Measurements from ENCODE around the gene GAREM1.

Gene GAREM1

GRCh38 chr18:32459361-32460101 is 11.2 kb downstream of the GAREM1 start:
- no peak for DNase-seq (ENCODE audit: low read depth in 3 of 3, low spot score in 1 of 3)

- no peak for DNase-seq (ENCODE audit: low read depth in 3 of 3, low spot score in 1 of 3)
These were observed 15.3 kb downstream of the GAREM1 start for GRCh38 chr18:32455361-32455760.

DNA sequence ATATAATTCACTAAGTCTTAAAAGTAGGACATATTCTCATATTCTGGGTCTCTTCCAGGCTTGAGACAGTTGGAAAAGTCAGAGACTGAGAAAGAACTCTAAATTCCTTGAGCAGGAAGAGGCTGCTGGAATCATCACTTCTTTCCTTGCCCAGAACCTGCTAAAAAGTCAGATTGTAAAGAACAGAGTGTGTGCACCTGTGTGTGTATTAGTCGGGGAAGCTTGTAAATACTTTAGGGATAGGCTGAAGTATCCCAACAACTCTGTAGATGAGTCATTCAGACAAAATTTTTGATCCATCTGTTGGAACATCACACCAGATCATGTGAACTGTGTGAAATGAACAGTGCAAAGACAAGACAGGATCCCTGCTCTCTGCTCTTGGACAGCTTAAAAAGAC is 16.1 kb downstream of the GAREM1 start:
- DNase-seq (ENCODE audit: low read depth in 3 of 3, low spot score in 1 of 3): no peak

DNA sequence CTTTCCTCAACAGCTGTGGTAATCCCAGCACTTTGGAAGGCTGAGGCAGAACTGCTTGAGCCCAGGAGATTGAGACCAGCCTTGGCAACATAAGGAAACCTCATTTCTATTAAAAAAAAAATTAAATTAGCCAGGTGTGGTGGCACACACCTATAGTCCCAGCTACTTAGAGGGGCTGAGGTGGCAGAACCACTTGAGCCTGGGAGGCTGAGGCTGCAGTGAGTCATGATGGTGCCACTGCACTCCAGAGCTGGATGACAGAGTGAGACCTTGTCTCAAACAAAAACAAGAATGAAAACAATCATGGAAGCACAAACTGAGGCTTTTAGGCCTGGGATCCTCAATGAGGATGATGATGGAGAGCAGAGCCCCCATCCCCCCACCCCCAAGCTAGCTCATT is 19.8 kb downstream of the GAREM1 start:
- DNase-seq (ENCODE audit: low read depth in 3 of 3, low spot score in 1 of 3): no peak

DNA sequence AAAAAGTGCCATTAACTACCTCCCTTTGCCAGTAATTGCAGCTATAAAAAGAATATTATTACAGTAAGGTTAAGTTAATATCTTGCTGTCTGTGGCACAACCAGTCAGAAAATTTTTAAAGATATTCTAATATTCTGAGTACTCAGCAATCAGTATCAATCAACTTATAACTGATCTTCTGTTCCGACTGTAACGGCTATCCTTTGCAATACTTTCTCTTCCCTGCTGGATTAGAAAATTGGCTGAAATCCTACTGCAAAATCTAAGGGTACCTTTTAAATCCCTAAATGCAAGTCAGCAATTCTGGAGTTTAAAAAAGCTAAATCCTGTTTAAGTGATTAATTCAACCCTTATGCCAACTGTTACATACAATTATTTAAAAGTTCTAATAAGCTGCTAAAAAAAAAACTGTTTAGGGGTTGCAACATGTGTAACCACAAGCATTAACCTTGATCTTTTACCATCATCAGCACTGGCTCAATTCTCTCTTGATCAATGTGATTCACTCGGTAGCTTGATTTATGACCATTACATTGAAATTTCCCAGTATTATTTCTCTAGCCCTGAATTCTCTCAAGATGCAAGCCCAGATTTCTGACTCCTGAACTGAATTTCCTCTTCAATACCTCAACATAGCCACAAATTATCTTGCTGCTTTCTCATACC is 20.5 kb downstream of the GAREM1 start:
- DNase-seq (ENCODE audit: low read depth in 3 of 3, low spot score in 1 of 3): no peak

- no peak for DNase-seq (ENCODE audit: low read depth in 3 of 3, low spot score in 1 of 3)
These were observed 23.9 kb downstream of the GAREM1 start for GRCh38 chr18:32446780-32447179.

GRCh38 chr18:32445846-32446245 is 24.8 kb downstream of the GAREM1 start:
- DNase-seq (ENCODE audit: low read depth in 3 of 3, low spot score in 1 of 3): no peak

- no peak for DNase-seq (ENCODE audit: low read depth in 3 of 3, low spot score in 1 of 3)
These were observed 26.9 kb downstream of the GAREM1 start for GRCh38 chr18:32443706-32444215.

- DNase-seq (ENCODE audit: low read depth in 3 of 3, low spot score in 1 of 3): no peak
These were observed 27.5 kb downstream of the GAREM1 start for GRCh38 chr18:32443033-32443705.

DNA sequence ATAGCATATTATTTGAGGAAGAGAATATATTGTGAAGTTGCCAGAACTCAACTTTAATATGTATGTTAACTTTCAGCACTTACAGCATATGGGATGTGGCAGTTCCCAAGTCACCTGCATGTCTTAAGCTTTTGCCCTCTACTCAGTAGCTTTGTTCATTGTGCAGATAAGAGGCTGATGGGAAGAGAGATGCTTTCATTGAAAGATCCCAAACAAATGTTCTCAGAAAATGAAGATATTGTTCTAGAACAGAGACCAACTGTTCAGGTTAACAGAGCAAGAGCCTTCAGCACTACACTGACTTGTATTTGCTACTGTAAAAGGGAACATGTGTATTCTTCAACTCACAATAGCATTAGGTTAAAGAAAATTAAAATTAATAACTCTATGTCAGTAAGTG is 28.1 kb downstream of the GAREM1 start:
- DNase-seq (ENCODE audit: low read depth in 3 of 3, low spot score in 1 of 3): no peak

DNA sequence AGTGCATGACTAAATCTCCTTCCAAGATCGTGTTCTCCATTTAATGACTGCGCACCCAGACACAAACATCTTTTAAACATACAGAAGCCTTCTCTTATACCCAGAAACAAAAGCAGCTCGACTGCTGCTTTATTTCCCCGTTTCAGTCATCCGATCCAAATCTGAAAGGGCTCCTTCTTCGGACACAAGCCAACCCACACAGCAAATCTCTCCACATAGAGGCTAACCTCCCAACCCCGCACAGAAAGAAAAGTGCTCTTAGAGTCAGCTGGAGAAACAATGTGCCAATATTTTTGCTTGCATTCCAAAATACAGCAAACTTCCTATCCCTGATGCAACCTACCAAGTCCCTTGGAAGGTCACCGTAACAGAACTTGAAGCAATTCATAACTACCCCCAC is 29.1 kb downstream of the GAREM1 start:
- DNase-seq (ENCODE audit: low read depth in 3 of 3, low spot score in 1 of 3): no peak

DNA sequence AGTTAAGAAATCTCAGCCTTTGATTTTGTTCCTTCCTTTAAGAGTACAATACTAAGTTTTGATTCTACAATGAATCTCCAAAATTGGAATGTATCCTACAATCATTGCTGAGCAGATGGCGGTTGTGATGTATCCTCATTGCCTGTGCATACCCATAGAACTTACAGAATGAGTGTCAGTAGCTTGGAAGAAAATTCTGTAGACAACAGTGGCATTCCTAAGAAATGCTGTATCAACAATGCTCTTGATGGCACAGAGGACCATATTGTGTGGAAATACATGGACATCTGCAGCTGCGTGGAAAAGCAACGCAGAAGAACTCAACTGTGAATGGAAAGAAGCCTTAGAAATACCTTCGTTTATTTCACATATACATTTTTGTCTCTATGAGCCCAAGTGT is 30.2 kb downstream of the GAREM1 start:
- DNase-seq (ENCODE audit: low read depth in 3 of 3, low spot score in 1 of 3): no peak

GRCh38 chr18:32439802-32440201 is 30.9 kb downstream of the GAREM1 start:
- DNase-seq (ENCODE audit: low read depth in 3 of 3, low spot score in 1 of 3): no peak

- no peak for DNase-seq (ENCODE audit: low read depth in 3 of 3, low spot score in 1 of 3)
These were observed 31.4 kb downstream of the GAREM1 start for GRCh38 chr18:32439241-32439640.

DNA sequence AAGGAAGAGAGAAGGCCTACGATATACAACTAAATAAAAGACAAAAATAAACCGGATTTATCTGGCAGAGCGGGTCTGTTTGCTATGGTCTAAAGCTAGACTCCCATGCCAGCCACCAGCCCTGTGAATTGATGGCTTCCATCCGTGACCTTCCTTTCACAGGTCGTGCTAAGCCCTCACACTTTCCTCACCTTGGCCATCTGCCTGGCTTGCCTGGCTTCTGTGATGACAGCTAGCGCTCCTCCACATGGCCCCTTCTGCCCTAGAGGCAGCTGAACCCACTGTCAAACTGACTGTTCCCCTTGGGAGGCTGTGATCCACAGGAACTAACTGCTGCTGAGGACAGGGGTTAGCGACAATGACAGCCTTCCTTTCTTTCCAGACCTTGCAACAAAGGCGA is 32.5 kb downstream of the GAREM1 start:
- DNase-seq (ENCODE audit: low read depth in 3 of 3, low spot score in 1 of 3): no peak

GRCh38 chr18:32437100-32437834 is 33.4 kb downstream of the GAREM1 start:
- DNase-seq (ENCODE audit: low read depth in 3 of 3, low spot score in 1 of 3): no peak

DNA sequence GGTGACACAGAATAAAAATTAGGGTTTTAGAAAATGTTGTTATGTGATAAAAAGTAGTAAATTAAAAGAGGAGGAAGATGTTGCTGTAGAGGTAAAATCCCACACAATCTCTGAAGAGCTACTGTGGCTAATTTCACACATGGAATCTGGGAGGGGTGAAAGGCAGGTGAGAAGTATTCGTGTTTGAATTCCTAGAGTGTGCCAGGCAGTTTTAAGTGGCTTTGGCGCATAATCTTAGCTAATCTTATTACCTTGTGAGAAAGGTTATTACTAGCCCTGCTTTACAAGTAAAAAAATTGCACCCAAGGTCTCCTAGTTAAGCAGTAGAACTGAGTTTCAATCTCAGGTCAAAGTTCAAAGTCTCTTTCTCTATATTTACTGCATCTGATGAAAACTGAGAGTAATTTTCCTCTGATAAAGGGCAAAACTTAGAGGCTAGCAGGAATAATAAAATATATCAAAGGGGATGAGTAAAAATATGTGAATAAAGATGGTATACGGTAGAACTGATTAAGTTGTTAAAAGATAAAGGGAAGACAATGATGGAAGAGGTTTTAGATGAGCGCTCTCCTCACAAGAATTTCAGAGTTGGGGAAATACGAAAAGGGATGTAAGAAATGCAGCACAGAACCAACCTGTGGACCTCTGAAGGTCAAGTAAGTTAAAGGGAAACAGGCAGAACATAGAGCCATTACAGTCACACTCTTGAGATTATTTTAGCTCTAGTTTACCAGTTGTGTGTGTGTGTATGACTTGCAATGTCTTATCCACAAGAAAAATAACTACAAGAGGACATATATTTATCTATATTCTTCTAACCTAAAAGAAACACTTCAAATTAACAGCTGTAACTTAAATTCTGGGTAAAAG is 34.8 kb downstream of the GAREM1 start:
- no peak for DNase-seq (ENCODE audit: low read depth in 3 of 3, low spot score in 1 of 3)

DNA sequence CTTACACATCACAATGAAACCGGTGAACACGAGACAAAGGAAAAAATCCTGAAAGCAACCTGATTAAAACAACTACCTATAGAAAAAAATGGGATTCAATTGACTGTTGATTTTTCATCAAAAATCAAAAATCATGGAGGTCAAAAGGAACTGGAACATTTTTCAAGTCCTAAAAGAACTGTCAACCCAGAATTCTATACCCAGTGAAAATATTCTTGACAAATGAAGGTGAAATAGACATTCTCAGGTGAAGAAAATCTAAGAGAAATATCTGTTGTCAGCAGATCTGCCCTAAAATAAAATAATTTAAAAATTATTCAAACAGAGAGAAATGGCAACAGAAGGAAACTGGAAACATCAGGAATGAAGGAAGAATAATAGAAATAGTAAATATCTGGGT is 38.9 kb downstream of the GAREM1 start:
- no peak for DNase-seq (ENCODE audit: low read depth in 3 of 3, low spot score in 1 of 3)

- no peak for DNase-seq (ENCODE audit: low read depth in 3 of 3, low spot score in 1 of 3)
These were observed 41.3 kb downstream of the GAREM1 start for GRCh38 chr18:32429402-32429801.

GRCh38 chr18:32427084-32427900 is 43.4 kb downstream of the GAREM1 start:
- DNase-seq (ENCODE audit: low read depth in 3 of 3, low spot score in 1 of 3): no peak
